Measurements from ENCODE around the gene B3GAT2.
A peak's percentile ranks its signal among the peaks of the same experiment; 100 is the strongest.
"Not testable (repeated sequence)": the region's sequence is repeated elsewhere in the genome, so short reads cannot be mapped to it uniquely, and the experiment has no call there.

B3GAT2 gene, protein sequence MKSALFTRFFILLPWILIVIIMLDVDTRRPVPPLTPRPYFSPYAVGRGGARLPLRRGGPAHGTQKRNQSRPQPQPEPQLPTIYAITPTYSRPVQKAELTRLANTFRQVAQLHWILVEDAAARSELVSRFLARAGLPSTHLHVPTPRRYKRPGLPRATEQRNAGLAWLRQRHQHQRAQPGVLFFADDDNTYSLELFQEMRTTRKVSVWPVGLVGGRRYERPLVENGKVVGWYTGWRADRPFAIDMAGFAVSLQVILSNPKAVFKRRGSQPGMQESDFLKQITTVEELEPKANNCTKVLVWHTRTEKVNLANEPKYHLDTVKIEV

DNA sequence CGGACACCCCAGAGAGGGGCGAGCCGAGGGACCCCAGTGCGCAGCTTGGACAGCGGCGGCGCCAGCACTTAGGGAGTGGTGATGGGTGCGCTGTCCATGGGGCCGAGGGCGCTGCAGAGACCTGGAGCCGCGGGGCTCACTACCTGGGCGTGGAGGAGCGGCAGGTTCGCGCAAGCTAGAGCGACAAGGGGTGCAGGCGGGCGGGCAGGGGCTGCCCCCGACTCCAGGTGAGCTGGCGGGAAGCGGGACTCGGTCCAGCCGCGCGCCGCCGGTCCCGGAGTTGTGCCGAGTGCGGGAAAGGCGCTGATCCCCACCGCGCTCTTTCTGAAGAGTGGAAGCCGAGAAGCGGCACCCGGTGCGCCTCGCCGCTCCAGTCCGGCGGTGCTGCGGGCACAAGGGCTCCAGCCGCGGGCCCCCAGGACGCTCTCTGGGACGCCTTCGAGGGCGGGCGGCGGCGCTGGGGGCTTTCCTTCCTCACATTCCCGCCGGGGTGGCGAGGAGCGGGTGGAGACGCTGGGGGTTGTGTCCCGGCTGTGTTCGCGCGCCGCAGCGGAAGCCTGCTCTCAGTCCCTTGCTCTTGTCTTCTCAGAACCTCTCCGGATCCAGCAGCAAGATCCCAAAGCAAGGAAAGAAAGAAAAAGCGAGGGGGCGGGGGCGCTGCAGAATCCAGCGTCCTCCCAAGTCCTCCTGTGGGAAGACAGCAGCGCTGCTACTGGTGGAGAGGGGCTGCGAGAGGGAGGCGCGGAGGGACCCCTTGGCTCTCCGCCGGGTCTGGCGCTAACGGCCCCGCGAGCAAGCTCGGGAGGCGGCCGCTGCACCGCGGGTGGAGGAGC is at the start of gene B3GAT2:
B3GAT2 (minus strand) TSS at position 610 of the 833 bp plus-strand sequence. CDS start 631 bp downstream, outside the sequence.
- DNase-seq: no peak

DNA sequence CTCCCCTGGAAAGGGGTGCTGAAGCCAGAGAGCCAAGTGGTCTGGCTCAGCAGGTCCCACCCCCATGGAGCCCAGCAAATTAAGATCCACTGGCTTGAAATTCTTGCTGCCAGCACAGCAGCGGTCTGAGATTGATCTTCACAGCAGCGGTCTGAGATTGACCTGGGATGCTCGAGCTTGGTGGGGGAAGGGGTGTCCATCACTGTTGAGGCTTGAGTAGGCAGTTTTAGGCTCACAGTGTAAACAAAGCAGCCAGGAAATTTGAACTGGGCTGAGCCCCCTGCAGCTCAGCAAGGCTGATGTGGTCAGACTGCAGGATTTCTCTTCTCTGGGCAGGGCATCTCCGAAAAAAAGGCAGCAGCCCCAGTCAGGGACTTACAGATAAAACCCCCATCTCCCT is 41.3 kb upstream of the B3GAT2 start:
- no peak for DNase-seq

DNA sequence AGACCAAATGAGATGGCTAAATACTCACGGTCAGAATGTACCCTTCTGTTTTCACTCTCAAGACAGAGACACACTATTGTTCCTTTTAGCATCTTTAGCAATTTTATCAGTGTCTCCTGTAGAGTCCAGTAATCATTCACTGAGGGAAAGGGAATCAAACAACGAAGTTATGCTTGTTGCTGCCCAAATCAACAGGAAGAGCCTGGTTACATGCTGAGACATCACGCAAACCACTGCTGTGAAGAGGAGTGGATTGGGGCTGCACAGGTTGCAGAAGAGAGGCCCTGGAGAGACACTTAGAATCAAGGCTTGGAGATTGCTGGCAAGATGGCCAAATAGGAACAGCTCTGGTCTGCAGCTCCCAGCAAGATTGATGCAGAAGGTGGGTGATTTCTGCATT is 40.5 kb upstream of the B3GAT2 start:
- DNase-seq: no peak

DNA sequence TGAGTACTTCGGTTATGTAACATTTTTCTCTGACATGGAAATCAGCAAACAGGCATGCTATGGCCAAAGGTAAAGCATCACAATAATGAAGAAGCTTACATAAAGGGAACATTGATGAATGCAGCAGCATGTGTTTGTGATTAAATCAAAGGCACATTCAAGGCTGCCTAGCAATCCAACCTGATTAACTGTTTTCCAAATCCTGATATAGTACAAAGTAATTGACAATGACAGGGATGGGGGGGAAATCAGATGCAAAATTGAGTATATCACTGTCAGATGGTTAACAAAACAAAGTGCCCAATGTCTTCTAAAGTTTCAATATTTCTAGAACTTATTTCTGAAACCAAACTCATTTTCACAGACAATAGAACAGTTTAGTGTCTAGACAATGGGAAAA is 39.2 kb upstream of the B3GAT2 start:
- DNase-seq: no peak

DNA sequence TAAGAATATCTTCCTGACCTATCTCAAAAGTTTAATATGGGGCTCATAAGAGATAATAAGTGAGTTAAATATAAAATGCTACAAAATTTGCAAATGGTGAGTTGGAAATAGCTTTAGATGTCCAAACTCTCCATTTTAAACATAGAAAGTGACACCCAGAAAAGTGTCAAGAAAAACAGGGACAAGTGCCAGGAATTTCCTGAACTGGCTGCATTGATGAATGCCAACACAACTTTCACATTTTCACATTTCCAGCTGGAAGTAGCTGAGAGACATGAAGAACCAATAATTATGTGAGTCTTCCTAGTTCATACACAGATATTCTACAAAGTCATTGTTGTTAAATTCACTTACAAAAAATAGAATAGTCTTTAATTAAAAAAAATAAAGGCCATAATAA is 38.6 kb upstream of the B3GAT2 start:
- DNase-seq: no peak

DNA sequence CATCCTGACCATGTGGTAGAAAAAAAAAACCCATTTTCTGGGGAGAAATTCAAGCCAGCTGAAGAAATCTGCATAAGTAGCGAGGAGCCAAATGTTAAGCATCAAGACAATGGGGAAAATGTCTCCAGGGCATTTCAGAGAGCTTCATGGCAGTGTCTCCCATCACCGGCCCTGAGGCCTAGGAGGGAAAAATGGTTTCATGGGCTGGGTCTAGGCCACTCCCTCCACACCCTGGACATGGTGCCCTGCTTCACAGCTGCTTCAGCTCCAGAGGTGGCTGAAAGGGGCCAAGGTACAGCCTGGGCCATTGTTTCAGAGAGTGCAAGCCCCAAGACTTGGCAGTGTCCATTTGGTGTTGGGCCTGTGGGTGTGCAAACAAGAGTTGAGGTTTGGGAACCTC is 34.4 kb upstream of the B3GAT2 start:
- DNase-seq: no peak

DNA sequence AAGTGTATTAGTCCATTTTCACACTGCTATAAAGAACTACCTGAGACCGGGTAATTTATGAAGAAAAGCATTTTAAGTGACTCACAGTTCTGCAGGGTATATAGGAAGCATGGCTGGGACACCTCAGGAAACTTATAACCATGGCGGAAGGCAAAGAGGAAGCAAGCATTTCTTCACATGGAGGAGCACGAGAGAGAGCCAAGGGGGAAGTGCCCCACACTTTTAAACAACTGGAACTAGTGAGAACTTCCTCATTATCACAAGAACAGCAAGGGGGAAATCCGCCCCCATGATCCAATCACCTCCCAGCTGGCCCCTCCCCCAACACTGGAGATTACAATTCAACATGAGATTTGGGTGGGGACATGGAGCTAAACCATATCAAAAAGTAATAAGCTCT is 28.3 kb upstream of the B3GAT2 start:
- DNase-seq: no peak

DNA sequence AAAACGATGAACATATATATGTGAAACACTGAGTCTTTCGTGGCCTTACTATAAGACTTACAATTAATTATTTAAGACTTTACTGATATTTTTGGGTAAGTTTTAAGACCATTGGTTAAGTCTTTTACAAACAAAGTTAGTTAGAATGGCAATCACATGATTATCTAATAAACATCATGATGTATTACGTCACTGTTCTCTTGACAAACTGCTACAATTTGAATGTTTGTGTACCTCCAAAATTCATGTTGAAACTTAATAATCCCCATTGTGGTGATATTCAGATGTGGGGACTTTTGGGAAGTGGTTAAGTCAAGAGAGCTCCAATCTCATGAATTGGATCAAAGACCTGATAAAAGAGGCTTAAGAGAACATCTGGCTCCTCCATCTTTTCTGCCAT is 25.9 kb upstream of the B3GAT2 start:
- DNase-seq: no peak

DNA sequence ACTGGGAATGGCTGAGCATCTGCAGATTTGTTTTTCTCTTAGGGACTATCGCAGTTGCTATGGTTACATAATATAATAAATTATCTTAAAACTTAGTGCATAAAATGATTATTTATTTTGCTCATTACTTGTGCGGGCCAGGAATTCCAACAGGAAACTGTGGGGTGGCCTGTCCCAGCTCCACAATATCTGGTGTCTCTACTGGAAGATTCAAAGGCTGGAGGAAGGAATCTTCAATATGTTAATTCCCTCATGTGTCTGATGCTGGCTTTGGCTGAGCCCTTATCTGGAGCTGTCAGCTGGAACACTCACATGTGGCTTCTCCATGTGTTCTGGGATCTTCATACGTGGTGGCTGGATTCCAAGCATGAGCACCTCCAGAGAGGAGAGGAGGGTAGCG is 23.9 kb upstream of the B3GAT2 start:
- no peak for DNase-seq

DNA sequence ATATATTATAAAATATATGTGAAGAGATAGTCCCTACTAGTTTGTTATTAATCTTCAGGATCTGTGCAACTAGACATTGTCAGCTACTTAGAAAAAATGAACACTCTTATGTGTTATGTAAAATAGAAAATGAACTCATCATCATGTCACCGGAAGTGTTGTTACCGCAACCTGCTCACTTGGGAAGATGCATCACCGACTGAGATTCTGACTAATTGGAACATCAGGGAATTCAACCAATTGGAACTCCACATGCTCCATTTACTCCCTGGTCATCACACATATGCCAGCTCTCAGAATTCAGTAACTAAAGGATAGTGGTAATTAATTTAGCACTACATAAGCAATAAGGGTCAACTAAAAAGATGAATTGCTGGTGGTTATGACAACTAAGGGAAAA is 16.7 kb upstream of the B3GAT2 start:
- DNase-seq: no peak

DNA sequence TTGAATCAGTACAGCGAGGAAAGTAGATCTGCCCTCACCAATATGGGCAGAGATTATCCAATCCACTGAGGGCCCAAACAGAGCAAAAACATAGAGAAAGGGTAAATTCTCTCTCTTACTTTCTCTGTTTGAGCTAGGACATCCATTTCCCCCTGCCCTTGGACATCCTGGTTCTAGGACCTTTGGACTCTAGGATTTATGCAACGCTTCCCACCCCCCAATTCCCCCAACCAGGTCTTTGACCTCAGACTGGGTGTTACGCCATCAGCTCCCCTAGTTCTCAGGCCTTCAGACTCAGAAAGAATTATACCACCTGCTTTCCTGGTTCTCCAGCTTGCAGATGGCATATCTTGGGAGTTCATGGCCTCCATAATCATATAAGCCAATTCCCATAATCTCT is 10.2 kb upstream of the B3GAT2 start:
- DNase-seq: no peak

DNA sequence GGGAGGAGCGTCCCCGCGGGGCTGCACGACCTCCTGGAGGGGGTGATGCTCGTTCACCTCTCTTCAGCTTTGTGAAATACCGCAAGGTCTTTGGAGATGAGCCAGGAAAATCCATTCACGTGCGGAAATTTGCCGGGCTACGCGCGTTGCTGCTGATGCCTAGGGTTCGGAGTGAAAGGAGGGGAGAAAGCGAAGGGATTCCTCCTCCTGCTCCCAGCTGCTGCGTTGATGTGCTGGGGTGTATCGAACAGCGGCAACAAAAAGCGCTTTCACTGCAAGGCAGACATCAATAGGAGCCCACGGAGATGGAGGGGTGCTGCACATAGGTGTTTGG is 391 bp upstream of the B3GAT2 start:
- no peak for DNase-seq

DNA sequence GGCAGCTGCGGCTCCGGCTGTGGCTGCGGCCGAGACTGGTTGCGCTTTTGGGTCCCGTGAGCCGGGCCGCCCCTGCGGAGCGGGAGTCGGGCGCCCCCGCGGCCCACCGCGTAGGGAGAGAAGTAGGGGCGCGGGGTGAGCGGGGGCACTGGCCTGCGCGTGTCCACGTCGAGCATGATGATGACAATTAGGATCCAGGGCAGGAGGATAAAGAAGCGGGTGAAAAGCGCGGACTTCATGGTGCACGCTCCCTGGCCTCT is 739 bp downstream of the B3GAT2 start:
- DNase-seq: no peak

DNA sequence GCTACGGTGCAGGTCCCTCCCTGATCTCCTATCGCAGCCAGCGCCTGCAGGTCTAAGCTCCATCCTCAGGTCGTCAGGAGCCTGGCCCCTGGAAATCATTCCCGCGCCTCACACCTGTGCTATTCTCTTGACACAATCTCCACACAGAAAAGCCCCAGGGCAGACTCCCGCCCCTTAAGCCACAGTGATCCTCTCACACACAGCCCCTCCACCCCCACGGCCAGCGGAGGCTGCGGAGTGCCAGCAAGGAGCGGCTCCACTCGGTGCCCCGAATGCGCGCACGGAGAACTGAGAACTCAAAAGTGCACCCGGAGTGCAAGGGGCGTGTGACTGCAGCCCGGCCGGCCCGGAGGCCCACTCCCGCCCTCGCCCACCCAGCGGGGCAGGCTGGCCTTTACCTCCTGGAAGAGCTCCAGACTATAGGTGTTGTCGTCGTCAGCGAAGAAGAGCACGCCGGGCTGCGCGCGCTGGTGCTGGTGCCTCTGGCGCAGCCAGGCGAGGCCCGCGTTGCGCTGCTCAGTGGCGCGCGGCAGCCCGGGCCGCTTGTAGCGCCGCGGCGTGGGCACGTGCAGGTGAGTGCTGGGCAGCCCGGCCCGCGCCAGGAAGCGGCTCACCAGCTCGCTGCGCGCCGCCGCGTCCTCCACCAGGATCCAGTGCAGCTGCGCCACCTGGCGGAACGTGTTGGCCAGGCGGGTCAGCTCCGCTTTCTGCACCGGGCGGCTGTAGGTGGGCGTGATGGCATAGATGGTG is 1.2 kb downstream of the B3GAT2 start:
- DNase-seq: peak; percentile 22

DNA sequence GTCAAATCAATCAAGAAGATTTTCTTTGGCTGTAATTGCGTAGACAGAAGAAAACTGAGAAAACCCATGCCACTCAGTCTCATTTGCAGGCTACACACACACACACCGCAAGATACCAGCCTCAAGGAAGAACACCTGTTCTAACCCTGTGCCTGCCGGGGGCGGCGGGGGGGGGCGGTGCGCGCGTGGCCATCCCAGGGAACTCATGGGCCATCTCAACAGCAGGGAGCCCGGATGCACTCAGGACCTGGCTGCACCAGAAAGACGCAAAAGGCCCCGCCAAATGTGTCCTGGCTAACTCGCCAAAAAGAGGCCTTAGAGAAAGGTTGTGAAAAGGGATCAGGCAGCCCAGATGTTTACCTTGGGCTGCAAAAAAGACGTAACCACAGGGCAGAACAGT is 2.1 kb downstream of the B3GAT2 start:
- no peak for DNase-seq

DNA sequence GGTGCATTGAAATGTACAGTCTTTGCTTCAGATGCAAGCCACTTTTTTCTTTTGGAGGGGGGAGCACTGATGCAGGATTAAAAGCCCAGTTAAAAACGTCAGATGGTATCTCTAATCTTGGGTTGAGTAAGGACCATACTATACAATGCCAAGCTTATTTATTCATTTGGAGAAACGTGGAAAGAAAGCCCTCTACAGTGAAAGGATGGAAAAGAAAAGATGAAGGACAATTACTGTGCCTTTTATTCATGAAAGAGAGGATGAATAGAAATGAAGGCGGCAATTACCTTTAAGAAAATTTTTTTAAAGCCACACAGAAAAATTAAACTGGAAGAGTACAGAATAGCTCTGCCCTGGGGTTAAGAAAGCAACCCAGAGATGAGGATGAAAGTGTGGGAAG is 2.7 kb downstream of the B3GAT2 start:
- DNase-seq: no peak

DNA sequence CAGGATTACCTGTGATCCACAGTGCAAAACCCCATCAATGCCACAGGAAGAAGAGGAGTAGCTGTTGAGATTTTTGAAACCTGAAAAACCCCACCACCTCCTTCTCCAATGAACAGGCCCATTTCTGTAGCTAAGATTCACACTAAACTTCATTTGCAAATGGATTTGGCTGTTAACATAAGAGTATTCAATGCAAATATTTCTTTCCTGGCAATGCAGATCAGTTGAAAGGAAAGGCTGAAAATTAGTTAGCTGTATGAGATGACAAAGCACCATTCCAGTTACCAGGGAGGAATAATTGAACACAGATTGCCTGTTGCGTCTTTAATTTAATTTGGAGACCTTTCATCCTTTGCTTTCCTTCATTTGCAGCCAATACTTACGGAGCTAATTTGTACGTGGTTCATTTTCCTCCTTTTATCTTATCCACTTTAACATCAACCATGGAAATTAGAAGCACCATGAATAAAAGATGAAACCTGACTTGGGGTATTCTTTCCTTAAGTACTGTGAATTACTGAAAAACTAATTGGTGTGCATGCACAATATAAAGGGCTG is 4.2 kb downstream of the B3GAT2 start:
- no peak for DNase-seq

DNA sequence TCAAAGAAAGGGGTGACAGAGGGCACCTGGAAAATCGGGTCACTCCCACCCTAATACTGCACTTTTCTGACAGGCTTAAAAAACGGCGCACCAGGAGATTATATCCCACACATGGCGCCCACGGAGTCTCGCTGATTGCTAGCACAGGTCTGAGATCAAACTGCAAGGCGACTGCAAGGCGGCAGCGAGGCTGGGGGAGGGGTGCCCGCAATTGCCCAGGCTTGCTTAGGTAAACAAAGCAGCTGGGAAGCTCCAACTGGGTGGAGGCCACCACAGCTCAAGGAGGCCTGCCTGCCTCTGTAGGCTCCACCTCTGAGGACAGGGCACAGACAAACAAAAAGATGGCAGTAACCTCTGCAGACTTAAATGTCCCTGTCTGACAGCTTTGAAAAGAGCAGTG is 12.5 kb downstream of the B3GAT2 start:
- DNase-seq: not testable (repeated sequence)

DNA sequence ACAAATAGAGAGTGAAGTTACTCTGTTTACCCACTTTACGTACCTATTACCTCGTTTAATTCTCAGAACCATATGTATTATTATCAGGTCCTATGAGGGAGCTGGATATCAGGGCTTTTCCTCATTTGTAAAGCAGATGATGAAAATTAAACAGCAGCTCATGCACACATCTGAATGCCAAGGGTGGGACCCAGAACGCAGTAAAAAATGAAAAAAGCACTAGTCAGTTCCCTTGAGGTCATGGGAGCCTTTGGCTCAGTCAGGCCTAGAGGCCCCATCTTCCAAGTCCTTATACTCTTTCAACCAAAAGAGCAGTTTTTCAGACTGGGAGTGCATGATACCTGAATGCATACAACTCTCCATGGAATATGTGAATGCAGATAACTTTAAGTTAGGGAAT is 23.0 kb downstream of the B3GAT2 start:
- no peak for DNase-seq

DNA sequence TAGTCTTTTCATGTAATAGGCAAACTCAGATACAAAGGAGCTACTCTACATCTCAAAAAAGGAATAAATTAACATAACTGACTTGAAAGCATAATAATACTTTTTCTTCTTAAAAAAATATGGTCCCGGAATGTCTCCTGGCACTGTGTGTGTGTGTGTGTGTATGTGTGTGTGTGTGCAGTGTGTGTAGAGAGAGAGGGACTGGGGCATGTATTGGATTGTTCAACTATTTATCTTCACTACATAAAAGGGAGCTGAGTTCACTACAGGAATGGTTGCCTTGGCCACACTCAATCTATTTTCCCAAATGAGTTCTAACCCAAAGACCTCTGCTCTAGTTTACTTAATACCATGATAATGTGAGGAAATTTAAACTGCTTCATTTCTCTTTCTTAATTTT is 51.1 kb downstream of the B3GAT2 start:
- DNase-seq: no peak

DNA sequence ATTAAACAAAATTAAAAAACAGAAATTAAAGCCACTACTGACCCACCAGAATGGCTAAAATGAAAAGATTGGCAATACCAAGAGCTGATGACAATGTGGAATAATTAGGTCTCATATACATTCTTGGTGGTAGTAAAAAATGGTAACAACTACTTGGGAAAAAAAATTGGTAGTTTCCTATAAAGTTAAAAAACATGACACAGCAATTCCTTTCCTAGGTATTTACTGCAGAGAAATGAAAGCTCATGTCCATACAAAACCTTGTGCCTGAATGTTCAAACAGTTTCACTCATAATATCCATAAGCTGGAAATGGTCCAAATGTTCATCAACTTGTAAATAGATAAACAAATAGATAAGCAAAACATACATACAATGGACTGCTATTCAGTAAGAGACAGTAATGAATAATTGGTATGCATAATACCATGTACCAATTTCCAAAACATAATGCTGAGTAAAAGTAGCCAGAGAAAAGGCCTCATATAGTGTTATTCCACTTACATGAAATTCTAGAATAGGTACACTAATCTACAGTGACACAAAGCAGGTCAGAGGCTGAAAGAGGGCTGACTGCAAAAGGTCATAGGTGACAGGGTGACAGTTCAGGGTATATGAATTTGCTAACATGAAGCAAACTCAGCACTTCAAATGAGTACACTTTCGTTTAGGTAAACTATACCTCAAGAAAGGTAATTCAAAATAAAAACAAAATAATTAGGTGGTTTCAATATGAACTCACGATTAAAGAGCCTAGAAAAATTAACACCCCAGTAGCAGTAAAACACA is 53.0 kb downstream of the B3GAT2 start:
- DNase-seq: no peak

DNA sequence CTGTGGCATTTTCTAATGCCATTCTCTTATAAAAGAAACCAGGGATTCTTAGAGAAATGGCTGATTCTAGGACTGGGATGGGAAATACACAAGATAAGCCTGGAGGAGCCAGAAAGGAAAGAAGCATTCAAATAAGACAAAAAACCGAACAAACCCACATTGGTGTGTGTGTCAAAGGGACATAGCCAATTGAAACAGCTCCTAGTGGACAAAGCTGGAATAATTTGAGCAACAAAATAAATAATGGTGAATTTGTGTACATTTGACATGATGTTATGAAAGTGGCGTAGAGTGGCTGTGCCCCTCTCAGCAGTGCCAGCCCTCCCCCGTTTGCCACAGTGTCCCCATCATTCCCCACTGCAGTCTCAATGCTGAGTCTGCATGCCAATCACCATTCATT is 55.5 kb downstream of the B3GAT2 start:
- no peak for DNase-seq

DNA sequence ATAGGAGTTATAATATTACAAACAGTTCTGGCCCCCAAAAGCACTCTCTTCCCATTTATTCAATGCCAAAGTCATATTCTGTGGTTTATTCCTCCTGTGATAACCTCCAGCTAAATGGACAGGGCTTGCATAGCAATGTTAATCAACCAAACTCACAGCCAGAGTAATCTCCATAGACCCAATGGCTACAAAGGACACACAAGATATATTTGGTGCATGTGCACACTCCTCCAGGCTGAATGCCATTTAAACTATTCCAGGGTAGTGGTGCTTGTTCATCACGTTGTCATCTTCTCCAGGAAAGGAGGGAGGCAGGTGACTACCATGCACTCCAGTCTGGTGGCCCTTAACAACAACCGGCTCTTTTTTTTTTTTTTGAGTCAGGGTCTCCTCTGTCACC is 56.8 kb downstream of the B3GAT2 start:
- DNase-seq: no peak
